A673 (cell line): ENCODE results near the gene TRDMT1.

ENCODE experiments used
- EZH2 ChIP-seq: fragments of 200-600 bp; sonication (generic); IDR thresholded peaks from 2 replicates; pipeline ENCODE4 v1.6.1; 2017; ENCODE audit warnings: borderline replicate concordance, low read depth, mild to moderate bottlenecking, mixed read lengths, antibody characterized with exemption, low read length; ENCODE audit not compliant: poor library complexity, severe bottlenecking
- TF ChIP-seq, protein P1 (sequence below): fragments of 300-800, 200-600 bp; sonication (generic); conservative IDR thresholded peaks from 2 replicates; pipeline ENCODE4 v1.5.1; 2017; ENCODE audit warnings: low read depth, mild to moderate bottlenecking, antibody characterized with exemption, low read length, moderate library complexity, mixed read lengths

DNA sequence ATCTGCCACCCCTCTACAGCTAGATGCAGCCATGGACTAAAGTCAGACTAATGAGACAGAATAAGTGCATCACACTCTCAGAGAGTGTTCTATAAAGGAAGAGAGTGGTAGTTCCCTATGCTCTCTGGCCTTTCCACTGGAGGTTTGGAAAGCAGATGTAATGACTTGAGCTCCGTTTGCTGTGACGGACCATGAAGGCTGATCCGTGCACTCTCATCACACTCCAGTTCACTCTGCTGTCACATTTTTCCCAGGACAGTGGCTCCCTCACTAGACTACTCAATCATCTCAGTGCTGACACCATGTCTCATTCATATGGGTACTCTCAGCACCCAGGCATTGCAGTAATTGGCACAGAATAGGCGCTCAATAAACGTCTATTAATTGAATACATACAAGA, 20.4 kb downstream of the TRDMT1 start:
- TF ChIP-seq, protein P1, sequence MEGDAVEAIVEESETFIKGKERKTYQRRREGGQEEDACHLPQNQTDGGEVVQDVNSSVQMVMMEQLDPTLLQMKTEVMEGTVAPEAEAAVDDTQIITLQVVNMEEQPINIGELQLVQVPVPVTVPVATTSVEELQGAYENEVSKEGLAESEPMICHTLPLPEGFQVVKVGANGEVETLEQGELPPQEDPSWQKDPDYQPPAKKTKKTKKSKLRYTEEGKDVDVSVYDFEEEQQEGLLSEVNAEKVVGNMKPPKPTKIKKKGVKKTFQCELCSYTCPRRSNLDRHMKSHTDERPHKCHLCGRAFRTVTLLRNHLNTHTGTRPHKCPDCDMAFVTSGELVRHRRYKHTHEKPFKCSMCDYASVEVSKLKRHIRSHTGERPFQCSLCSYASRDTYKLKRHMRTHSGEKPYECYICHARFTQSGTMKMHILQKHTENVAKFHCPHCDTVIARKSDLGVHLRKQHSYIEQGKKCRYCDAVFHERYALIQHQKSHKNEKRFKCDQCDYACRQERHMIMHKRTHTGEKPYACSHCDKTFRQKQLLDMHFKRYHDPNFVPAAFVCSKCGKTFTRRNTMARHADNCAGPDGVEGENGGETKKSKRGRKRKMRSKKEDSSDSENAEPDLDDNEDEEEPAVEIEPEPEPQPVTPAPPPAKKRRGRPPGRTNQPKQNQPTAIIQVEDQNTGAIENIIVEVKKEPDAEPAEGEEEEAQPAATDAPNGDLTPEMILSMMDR: no peak
- no peak for TF ChIP-seq EZH2
